ENCODE data around the gene PKN1. TPM values are rescaled to one million over a fixed set of nuclear protein-coding genes. Genes with fewer than 3 reads are reported as not detected.

Gene PKN1
- total and polyA plus RNA-seq, 2 donors (not counting 1 experiment from before 2014, with no cell fraction given), result 114 to 171 TPM

GRCh38 chr19:14510311-14511228, 77.5 kb downstream of the PKN1 start:
- no peak for TF ChIP-seq CTCF (IDR thresholded peaks at IDR 0.05)
- TF ChIP-seq EZH2 (IDR thresholded peaks at IDR 0.05; ENCODE audit: borderline replicate concordance, insufficient read depth, low read depth, low read length, poor library complexity, severe bottlenecking), result no peak
- POLR2A ChIA-PET, result interaction anchor here (0.7 to 1.1 kb wide), 2 partner anchors 15 to 91 kb away, joined by 3 to 5 read pairs; no protein-coding TSS in a partner anchor
- Histone ChIP-seq H3K4me1 (ENCODE audit: control insufficient read depth in 2 of 2, insufficient read depth in 2 of 2, low read length in 2 of 2) (peaks cover 9 to 11% of the 10 kb centered on the region in 2 donors), H3K9me3 (ENCODE audit: control extremely low read depth in 1 of 3, control insufficient read depth in 2 of 3, insufficient read depth in 1 of 3, low read length in 2 of 3) (no peaks in the 10 kb centered on the region), H3K4me2 (replicated peaks; ENCODE audit: low read depth, low read length, poor library complexity, severe bottlenecking) (no peak overlapping the region), H4K20me1 (ENCODE audit: control insufficient read depth, insufficient read depth, low read length, poor library complexity, severe bottlenecking) (peaks cover 18% of the 10 kb centered on the region), H3K36me3 (replicated peaks in 1 of 2; ENCODE audit: control extremely low read depth in 1 of 2, control insufficient read depth in 1 of 2, extremely low read depth in 1 of 2, insufficient read depth in 2 of 2, low read length in 1 of 2) (peaks cover 0 to 18% of the 10 kb centered on the region in 2 experiments), H3K9ac (ENCODE audit: low read length) (no peak overlapping the region), H2AFZ (ENCODE audit: insufficient read depth, low read depth, low read length, poor library complexity, severe bottlenecking) (no peak overlapping the region), H3K79me2 (ENCODE audit: control insufficient read depth, insufficient read depth, low read length) (no peaks in the 10 kb centered on the region), H3K27me3 (replicated peaks in 1 of 4; ENCODE audit: control extremely low read depth in 1 of 4, control insufficient read depth in 3 of 4, insufficient read depth in 4 of 4, low read length in 3 of 4) (no peaks in the 10 kb centered on the region), H3K4me3 (ENCODE audit: control extremely low read depth in 1 of 5, extremely low read depth in 1 of 5, insufficient read depth in 1 of 5, low read depth in 2 of 5, low read length in 4 of 5) (no peak overlapping the region), H3K27ac (ENCODE audit: low read length in 2 of 2) (no peak overlapping the region)
- CTCF ChIA-PET, result interaction anchor here (0.7 to 1.7 kb wide), 4 partner anchors 8 to 723 kb away, joined by 3 to 8 read pairs (median 4); partner anchors contain the start of gene DNAJB1
- no peak overlapping the region for H3K4me3 Mint-ChIP-seq
- H3K27ac Mint-ChIP-seq, result no peak overlapping the region
- 93% methylated on average over 14 of the region's 22 CpGs for WGBS (ENCODE audit: insufficient coverage)
- no peaks in the 10 kb centered on the region for H3K9me3 Mint-ChIP-seq (ENCODE audit: insufficient read depth)
- intact Hi-C loops (cut with micrococcal nuclease), result no loop called here
- H3K4me1 Mint-ChIP-seq, result peaks cover 14% of the 10 kb centered on the region
- DNase-seq, result no peak
- no peaks in the 10 kb centered on the region for H3K27me3 Mint-ChIP-seq
- ATAC-seq (ENCODE audit: low read depth), result no peak

GRCh38 chr19:14511229-14511593, 78.1 kb downstream of the PKN1 start:
- Mint-ChIP-seq H3K4me3 (no peak overlapping the region), H3K4me1 (peaks cover 20% of the 10 kb centered on the region), H3K27me3 (no peaks in the 10 kb centered on the region), H3K27ac (no peak overlapping the region), H3K9me3 (ENCODE audit: insufficient read depth) (no peaks in the 10 kb centered on the region)
- DNase-seq (no peak), ATAC-seq (ENCODE audit: low read depth) (no peak)
- ChIA-PET POLR2A (interaction anchor here (0.7 kb wide), 2 partner anchors 90 to 780 kb away, joined by 4 to 5 read pairs; no protein-coding TSS in a partner anchor), CTCF (interaction anchor here (0.7 to 1.7 kb wide), 2 partner anchors 26 to 723 kb away, joined by 4 to 8 read pairs; no protein-coding TSS in a partner anchor)
- no peak overlapping the region for H3K9ac ChIP-seq (ENCODE audit: low read length)
- H3K4me1 ChIP-seq (ENCODE audit: control insufficient read depth in 2 of 2, insufficient read depth in 2 of 2, low read length in 2 of 2), result peaks cover 14 to 15% of the 10 kb centered on the region in 2 donors
- H3K36me3 ChIP-seq (replicated peaks in 1 of 2; ENCODE audit: control extremely low read depth in 1 of 2, control insufficient read depth in 1 of 2, extremely low read depth in 1 of 2, insufficient read depth in 2 of 2, low read length in 1 of 2), result peaks cover 0 to 25% of the 10 kb centered on the region in 2 experiments
- no peak overlapping the region for H3K4me2 ChIP-seq (replicated peaks; ENCODE audit: low read depth, low read length, poor library complexity, severe bottlenecking)
- H3K27me3 ChIP-seq (replicated peaks in 1 of 4; ENCODE audit: control extremely low read depth in 1 of 4, control insufficient read depth in 3 of 4, insufficient read depth in 4 of 4, low read length in 3 of 4), result no peaks in the 10 kb centered on the region
- H3K9me3 ChIP-seq (ENCODE audit: control extremely low read depth in 1 of 3, control insufficient read depth in 2 of 3, insufficient read depth in 1 of 3, low read length in 2 of 3), result no peaks in the 10 kb centered on the region
- H3K27ac ChIP-seq (ENCODE audit: low read length in 2 of 2), result no peak overlapping the region
- H4K20me1 ChIP-seq (ENCODE audit: control insufficient read depth, insufficient read depth, low read length, poor library complexity, severe bottlenecking), result peaks cover 25% of the 10 kb centered on the region
- TF ChIP-seq EZH2 (IDR thresholded peaks at IDR 0.05; ENCODE audit: borderline replicate concordance, insufficient read depth, low read depth, low read length, poor library complexity, severe bottlenecking), result no peak
- no peak for TF ChIP-seq CTCF (IDR thresholded peaks at IDR 0.05)
- no peak overlapping the region for H2AFZ ChIP-seq (ENCODE audit: insufficient read depth, low read depth, low read length, poor library complexity, severe bottlenecking)
- peaks cover 4% of the 10 kb centered on the region for H3K79me2 ChIP-seq (ENCODE audit: control insufficient read depth, insufficient read depth, low read length)
- H3K4me3 ChIP-seq (ENCODE audit: control extremely low read depth in 1 of 5, extremely low read depth in 1 of 5, insufficient read depth in 1 of 5, low read depth in 2 of 5, low read length in 4 of 5), result no peak overlapping the region
- 88% methylated on average over 2 of the region's 4 CpGs for WGBS (ENCODE audit: insufficient coverage)
- intact Hi-C loops (cut with micrococcal nuclease), result no loop called here

All from B cell (primary cell).